ENCODE data around the gene FADS2.

DNA sequence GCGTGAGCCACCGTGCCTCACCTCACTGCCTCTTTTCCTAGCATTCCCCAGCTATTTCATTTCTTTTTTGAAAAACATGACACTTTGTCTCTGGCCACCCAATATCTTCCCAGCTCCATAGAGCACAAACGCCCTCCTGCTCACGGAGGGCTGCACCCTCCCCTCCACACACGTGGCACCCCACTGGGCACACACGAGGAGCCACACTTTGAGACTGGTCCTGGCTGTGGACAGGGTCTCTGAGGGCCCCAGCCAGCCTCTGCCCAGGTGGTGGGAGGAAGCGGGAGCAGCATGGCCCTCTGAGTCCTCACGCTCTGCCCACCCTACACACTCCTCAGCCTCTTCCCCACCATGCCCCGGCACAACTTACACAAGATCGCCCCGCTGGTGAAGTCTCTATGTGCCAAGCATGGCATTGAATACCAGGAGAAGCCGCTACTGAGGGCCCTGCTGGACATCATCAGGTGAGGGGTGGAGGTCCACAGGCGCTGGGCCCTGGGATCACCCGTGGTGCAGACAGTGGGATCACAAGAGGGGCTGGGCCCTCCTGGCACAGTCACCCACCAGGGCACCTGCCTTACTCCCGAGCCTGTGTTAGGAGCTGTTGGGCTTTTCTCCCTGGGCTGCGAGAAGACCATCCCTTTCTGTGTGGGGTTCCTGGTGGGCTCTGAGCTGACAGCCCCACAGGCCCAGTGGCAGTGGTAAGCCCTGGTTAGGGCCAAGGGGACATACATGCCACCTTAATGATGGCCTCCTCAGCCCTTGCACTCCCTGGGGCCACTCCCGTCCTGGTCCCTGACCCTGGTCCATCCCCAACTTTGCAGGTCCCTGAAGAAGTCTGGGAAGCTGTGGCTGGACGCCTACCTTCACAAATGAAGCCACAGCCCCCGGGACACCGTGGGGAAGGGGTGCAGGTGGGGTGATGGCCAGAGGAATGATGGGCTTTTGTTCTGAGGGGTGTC is 37.0 kb downstream of the FADS2 start:
- TF ChIP-seq, protein P1, sequence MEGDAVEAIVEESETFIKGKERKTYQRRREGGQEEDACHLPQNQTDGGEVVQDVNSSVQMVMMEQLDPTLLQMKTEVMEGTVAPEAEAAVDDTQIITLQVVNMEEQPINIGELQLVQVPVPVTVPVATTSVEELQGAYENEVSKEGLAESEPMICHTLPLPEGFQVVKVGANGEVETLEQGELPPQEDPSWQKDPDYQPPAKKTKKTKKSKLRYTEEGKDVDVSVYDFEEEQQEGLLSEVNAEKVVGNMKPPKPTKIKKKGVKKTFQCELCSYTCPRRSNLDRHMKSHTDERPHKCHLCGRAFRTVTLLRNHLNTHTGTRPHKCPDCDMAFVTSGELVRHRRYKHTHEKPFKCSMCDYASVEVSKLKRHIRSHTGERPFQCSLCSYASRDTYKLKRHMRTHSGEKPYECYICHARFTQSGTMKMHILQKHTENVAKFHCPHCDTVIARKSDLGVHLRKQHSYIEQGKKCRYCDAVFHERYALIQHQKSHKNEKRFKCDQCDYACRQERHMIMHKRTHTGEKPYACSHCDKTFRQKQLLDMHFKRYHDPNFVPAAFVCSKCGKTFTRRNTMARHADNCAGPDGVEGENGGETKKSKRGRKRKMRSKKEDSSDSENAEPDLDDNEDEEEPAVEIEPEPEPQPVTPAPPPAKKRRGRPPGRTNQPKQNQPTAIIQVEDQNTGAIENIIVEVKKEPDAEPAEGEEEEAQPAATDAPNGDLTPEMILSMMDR (IDR thresholded peaks at IDR 0.05): no peak
- TF ChIP-seq ZNF263 (CRISPR knock-in tag; IDR thresholded peaks at IDR 0.05; ENCODE audit: low read depth) (no peak), CREM (CRISPR knock-in tag; IDR thresholded peaks at IDR 0.05) (no peak)

Data from WTC11 (cell line).